Medulla oblongata (tissue), 1 donor: ENCODE results near the gene FXYD6.

ENCODE experiments used
- DNase-seq: peaks from one replicate; pipeline ENCODE4 v3.0.0-alpha.2; 2015; ENCODE audit errors: extremely low spot score

FXYD6 gene

DNA sequence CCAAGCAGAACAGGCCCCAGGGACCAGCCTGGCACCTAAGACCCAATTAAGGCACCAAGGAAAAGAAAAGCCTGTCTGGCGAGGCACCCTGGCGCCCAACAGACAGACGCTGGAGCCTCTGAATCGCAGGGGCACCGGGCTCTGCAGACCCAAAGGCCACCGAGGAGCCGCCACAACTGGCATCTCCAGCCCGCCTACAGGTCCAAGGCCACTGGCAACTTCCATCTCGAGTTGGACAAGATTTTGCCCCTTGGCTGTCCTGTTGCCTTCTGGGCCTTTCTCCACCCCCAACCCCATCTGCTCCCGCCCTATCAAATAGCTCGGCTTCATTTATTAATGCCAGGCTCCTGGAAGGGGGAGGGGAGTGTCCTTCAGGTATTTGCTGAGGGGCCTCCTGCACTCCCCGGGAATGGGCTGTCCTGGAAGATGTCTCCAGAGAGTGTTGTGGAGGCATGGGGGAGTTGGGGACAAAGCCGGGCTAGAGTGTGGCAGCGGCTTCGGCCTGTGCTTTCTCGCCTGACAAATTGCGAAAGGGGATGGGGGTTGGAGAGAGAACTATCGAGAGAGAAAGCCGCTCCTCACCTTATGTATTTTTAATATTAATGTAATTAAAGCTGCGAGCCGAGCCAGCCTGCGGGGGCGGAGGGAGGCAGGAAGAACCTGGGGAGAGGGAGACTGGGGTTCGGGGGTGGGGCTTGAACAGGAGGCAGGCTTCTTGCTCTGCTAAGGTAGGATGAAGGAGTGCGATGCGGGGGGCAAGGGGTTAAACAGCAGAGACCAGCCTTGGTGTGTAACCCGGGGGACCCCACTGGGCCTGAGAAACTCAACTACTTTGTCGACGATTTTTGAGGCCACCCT is 81.5 kb downstream of the FXYD6 start:
- DNase-seq: no peak

GRCh38 chr11:117794135-117794534 is 82.3 kb downstream of the FXYD6 start:
- DNase-seq: no peak

DNA sequence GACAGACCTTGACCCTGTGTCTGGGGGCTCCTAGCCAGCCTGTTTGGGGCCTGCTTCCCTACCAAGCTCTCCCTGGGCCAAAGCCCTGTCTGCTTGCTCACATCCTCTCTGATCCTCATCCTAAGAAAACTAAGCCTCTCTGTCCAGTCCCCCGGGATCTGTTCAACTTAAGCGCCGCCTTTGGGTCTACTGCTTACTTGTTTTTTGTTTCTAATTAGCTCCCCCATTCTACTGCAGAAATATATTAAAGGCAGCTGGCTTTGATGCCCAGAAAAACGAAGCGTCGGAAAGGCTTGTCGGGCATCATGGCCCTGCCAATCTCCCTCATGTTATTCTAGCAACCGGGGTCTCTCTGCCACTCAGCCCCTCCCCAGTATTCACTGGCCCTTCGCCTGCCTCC is 82.9 kb downstream of the FXYD6 start:
- no peak for DNase-seq

- no peak for DNase-seq
Measured at GRCh38 chr11:117792992-117793391, 83.5 kb downstream of the FXYD6 start.

- no peak for DNase-seq
Measured at GRCh38 chr11:117792241-117792640, 84.2 kb downstream of the FXYD6 start.

DNA sequence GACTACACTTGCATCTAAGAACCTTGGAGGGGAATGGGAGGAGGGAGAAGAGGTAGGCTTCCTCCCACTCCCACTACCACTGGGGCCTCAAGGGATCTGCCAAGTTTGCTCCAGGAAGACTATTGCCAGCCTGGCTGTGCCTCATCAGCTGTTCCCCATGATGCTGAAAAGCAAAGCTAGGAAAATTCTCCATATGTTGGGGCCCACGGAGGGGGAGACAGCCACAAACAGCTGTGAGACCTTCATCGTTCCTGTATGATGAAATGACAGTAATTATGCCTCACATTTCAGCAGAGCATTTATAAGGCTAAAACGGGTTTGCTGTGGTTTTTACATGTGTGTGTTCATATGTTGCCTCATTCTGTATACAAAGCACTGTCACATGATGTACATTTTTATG is 86.2 kb downstream of the FXYD6 start:
- DNase-seq: no peak

GRCh38 chr11:117789241-117789640 is 87.2 kb downstream of the FXYD6 start:
- DNase-seq: no peak
